ENCODE data around the gene ABCA13.

DNA sequence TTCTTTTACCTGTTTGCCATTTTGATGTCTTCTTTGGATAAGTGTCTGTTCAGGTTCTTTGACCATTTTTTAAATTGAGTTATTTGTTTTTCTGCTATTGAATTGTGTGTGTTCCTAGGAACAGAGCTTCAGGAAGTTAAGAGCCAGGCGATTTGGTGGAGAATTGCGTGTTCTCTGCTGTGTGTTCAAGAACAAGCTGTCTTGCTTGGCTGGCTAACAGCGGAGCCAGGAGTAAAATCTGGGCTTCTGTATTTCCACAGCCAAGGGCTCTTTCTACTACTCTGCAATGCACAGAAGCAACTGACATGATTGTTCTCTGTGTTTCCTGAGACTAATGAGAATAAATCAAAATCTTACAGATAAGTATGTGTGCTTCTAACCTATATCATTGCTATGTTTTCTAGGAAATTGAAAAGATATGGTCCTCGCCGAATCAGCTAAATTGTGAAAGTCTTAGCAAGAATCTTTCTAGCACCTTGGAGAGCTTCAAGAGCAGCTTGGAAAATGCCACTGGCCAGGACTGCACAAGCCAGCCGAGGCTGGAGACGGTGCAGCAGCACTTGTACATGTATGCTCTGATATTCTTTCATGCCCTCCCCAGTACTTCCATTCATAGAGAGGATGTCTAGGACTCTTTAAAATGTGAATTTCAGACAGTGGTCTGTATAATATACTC, 124.2 kb downstream of the ABCA13 start:
- TF ChIP-seq JUND (IDR thresholded peaks at IDR 0.05) (no peak), POLR2AphosphoS5 (IDR thresholded peaks at IDR 0.05; ENCODE audit: low read depth, low read length) (no peak), ZNF274 (IDR thresholded peaks at IDR 0.05; ENCODE audit: low read depth, low read length) (no peak), CBX3 (IDR thresholded peaks at IDR 0.05; ENCODE audit: low read depth) (no peak), CEBPB (IDR thresholded peaks at IDR 0.05; ENCODE audit: low read depth) (no peak), RAD21 (IDR thresholded peaks at IDR 0.05; ENCODE audit: low read depth) (no peak)
- TF ChIP-seq, protein P1, sequence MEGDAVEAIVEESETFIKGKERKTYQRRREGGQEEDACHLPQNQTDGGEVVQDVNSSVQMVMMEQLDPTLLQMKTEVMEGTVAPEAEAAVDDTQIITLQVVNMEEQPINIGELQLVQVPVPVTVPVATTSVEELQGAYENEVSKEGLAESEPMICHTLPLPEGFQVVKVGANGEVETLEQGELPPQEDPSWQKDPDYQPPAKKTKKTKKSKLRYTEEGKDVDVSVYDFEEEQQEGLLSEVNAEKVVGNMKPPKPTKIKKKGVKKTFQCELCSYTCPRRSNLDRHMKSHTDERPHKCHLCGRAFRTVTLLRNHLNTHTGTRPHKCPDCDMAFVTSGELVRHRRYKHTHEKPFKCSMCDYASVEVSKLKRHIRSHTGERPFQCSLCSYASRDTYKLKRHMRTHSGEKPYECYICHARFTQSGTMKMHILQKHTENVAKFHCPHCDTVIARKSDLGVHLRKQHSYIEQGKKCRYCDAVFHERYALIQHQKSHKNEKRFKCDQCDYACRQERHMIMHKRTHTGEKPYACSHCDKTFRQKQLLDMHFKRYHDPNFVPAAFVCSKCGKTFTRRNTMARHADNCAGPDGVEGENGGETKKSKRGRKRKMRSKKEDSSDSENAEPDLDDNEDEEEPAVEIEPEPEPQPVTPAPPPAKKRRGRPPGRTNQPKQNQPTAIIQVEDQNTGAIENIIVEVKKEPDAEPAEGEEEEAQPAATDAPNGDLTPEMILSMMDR (IDR thresholded peaks at IDR 0.05 in 2 of 3, conservative IDR thresholded peaks at IDR 0.05 in 1 of 3; ENCODE audit: borderline replicate concordance in 1 of 3, insufficient read depth in 1 of 3, low read depth in 2 of 3, low read length in 2 of 3): no peak
- TF ChIP-seq, protein P2, sequence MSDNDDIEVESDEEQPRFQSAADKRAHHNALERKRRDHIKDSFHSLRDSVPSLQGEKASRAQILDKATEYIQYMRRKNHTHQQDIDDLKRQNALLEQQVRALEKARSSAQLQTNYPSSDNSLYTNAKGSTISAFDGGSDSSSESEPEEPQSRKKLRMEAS (IDR thresholded peaks at IDR 0.05): no peak
